Activated T-helper 2 cell treated with anti-CD3 and anti-CD28 coated beads, Interferon-gamma antibody, Interleukin-2, Interleukin-4, amounts not matched to agents 10 μg/mL and 5 μg/mL and 100 μg/mL, durations not matched to agents 14 hours and 24 hours and 36 hours (primary cell): ENCODE data around the gene PGPEP1. TPM values are rescaled to one million over a fixed set of nuclear protein-coding genes. Genes with fewer than 3 reads are reported as not detected.

Experiments used
- DNase-seq: peaks from one replicate; pipeline ENCODE4 v3.0.0; 2021; ENCODE audit warnings: low spot score
- H3K27ac Mint-ChIP-seq: one replicate; pipeline ENCODE4 v1.8.0; 2021; ENCODE audit warnings: mixed read lengths
- H3K27me3 Mint-ChIP-seq: one replicate; pipeline ENCODE4 v1.8.0; 2021; ENCODE audit warnings: low read depth, mixed read lengths
- H3K36me3 Mint-ChIP-seq: one replicate; pipeline ENCODE4 v1.8.0; 2021; ENCODE audit warnings: low read depth, mixed read lengths
- H3K4me1 Mint-ChIP-seq: one replicate; pipeline ENCODE4 v1.8.0; 2021; ENCODE audit warnings: low read depth, mixed read lengths
- H3K4me3 Mint-ChIP-seq: one replicate; pipeline ENCODE4 v1.8.0; 2021; ENCODE audit warnings: low read depth, mild to moderate bottlenecking, moderate library complexity, mixed read lengths
- H3K9me3 Mint-ChIP-seq: one replicate; pipeline ENCODE4 v1.8.0; 2021; ENCODE audit warnings: mixed read lengths
- intact Hi-C: fragments of 100-400 bp; cut with micrococcal nuclease; formaldehyde crosslinking; loops from one replicate; pipeline ENCODE4 v1.15.1; 2023
- total RNA-seq: library from RNA; stranded (reverse); gene quantifications from 2 replicates; pipeline ENCODE4 v1.2.3, GENCODE V29; 2022

Gene PGPEP1
- total RNA-seq, 1 donor from 2014 or later, result 29.4 TPM

DNA sequence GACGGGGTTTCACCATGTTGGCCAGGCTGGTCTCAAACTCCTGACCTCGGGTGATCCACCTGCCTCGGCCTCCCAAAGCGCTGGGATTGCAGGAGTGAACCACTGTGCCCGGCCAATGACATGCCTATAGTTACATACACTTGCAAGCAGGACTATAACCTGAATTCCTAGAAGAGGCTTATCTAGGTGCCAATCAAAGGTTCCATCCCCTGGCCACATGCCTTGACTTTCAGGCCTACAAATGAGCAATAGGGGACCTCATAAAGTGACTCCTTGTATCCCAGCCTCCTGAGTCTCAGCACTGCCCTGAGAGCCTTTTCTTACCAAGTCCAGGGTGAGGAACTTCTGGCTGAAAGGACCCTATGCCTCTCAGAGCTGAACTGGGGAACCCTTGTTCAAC is 13.6 kb upstream of the PGPEP1 start:
- intact Hi-C loops, result no loop called here
- no peaks in the 10 kb centered on the region for H3K27me3 Mint-ChIP-seq
- no peaks in the 10 kb centered on the region for H3K9me3 Mint-ChIP-seq
- no peak for DNase-seq
- no peak overlapping the region for H3K27ac Mint-ChIP-seq
- peaks cover 26% of the 10 kb centered on the region for H3K4me1 Mint-ChIP-seq
- H3K4me3 Mint-ChIP-seq, result no peak overlapping the region
- H3K36me3 Mint-ChIP-seq, result peaks cover 10% of the 10 kb centered on the region

DNA sequence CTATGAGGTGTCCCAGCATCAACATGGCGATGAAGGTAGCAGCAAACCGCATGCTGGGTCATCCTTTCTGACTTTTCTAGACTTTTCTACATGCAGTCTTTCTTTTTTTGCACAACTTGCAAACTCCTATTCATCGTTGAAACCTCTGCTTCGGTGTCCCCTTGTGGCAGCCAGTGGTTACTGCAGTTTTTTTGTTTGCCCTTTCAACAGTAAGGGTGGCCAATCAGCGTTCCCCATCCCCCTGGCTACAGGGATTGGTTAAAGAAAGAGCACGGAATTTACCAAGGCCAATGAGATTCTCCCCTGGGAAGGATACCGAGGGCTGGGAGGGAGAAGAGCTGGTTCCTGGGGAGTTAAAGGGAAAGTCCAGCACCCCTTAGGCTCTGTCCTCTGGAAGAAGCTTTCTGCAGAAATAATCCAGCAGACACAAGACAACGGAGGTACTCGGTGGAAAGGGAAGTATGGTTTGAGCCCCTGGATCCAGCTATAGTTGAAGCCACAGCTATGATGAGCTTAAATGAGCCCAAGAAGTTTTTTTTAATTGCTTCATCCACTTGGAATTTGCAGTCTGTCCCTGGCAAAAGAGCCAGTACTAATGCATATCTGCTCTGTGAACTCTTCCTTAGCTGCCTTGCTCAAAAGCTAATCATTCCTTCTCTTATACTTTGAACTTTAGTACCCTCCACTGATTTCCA is 11.9 kb upstream of the PGPEP1 start:
- Mint-ChIP-seq H3K4me3 (peak overlapping the region; percentile 63), H3K36me3 (no peaks in the 10 kb centered on the region)

DNA sequence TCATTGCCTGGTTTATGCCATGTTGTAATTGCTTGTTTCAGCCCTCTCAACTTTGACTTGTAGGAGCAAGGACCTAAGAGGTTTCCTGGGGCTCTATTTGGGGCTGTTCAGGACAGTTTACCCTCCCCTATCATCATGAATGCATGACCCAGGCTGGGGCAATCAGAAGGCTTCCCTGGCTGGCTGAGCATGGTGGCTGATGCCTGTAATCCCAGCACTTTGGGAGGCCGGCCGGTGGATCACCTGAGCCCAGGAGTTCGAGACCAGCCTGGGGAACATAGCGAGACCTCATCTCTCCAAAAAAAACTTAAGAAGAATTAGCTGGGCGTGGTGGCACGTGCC is 11.4 kb upstream of the PGPEP1 start:
- Mint-ChIP-seq H3K27ac (no peak overlapping the region), H3K27me3 (no peaks in the 10 kb centered on the region), H3K4me3 (peak overlapping the region; percentile 26), H3K4me1 (peaks cover 12% of the 10 kb centered on the region), H3K9me3 (no peaks in the 10 kb centered on the region), H3K36me3 (no peaks in the 10 kb centered on the region)
- intact Hi-C loops, result no loop called here
- no peak for DNase-seq

More for the DNA sequence above, 11.9 kb upstream of the PGPEP1 start:
- no peaks in the 10 kb centered on the region for H3K27me3 Mint-ChIP-seq
- H3K4me1 Mint-ChIP-seq, result peaks cover 17% of the 10 kb centered on the region
- no peak overlapping the region for H3K27ac Mint-ChIP-seq
- intact Hi-C loops, result loop anchor here (1.0 kb wide), 1 partner anchor 49 kb away; no protein-coding TSS in a partner anchor
- peak; percentile 86 for DNase-seq
- H3K9me3 Mint-ChIP-seq, result no peaks in the 10 kb centered on the region

DNA sequence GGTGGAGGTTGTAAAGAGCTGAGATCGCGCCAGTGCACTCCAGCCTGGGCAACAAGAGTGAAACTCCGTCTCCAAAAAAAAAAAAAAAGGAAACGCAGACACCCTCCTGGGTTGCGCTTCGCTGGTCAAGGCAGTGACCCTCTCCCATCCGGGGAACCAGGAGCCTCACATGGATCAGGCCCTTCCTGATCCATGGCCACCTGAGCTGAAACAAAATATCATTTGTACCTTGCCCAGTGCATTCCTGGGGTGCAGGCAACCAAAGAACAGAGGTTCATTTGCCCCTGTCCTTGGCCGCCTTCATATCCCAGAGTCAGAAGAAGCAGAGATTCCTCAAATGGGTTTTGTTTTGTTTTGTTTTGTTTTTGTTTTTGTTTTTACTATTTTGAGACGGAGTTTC is 9.5 kb upstream of the PGPEP1 start:
- H3K4me3 Mint-ChIP-seq, result no peak overlapping the region
- no peak overlapping the region for H3K27ac Mint-ChIP-seq
- no peak for DNase-seq
- no peaks in the 10 kb centered on the region for H3K27me3 Mint-ChIP-seq
- H3K9me3 Mint-ChIP-seq, result no peaks in the 10 kb centered on the region
- intact Hi-C loops, result no loop called here
- H3K36me3 Mint-ChIP-seq, result no peaks in the 10 kb centered on the region
- H3K4me1 Mint-ChIP-seq, result peaks cover 10% of the 10 kb centered on the region

DNA sequence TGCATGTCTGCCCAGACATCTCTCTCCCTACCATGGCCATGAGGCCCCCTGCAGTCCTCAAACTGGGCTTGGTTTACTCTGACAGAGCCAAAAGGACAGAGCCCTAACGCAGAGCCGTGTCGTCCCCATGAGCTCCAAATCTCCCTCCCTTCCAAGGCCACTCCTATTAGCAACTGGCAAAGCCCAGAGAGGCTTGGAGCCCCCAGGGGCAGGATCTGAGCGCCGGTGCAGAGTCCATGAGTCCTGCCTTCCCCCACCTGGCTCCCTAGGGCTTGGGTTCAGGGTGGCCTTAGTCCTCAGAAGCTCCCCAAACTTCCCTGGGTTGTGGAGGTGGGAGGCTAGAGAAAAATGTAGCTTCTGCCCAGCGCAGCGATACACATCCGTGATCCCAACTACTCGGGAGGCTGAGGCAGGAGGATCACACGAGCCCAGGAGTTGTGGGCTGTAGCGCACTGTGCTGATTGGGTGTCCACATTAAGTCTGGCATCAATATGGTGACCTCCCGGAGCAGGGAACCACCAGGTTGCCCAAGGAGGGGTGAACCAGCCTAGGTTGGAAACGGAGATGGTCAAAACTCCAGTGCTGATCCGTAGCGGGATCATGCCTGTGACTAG is 7.4 kb upstream of the PGPEP1 start:
- no peak for DNase-seq
- Mint-ChIP-seq H3K27me3 (no peaks in the 10 kb centered on the region), H3K4me3 (no peak overlapping the region), H3K36me3 (no peaks in the 10 kb centered on the region), H3K9me3 (no peaks in the 10 kb centered on the region), H3K27ac (no peak overlapping the region), H3K4me1 (peaks cover 10% of the 10 kb centered on the region)
- intact Hi-C loops, result no loop called here

DNA sequence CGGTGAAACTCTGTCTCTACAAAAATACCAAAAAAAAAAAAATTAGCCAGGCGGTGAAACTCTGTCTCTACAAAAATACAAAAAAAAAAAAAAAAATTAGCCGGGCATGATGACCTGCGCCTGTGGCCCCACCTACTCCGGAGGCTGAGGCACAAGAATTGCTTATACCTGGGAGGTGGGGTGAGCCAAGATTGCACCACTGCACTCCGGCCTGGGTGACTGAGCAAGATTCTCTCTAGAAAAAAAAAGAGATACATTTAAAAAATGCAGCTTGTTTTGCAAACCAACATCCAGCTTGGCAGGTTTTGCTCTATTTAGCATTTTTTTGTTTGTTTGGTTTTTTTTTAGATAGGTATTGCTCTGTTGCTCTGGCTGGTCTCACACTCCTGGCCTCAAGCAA is 6.7 kb upstream of the PGPEP1 start:
- H3K36me3 Mint-ChIP-seq, result no peaks in the 10 kb centered on the region
- no peaks in the 10 kb centered on the region for H3K9me3 Mint-ChIP-seq
- intact Hi-C loops, result no loop called here
- no peaks in the 10 kb centered on the region for H3K27me3 Mint-ChIP-seq
- no peak for DNase-seq
- peaks cover 7% of the 10 kb centered on the region for H3K4me1 Mint-ChIP-seq
- no peak overlapping the region for H3K4me3 Mint-ChIP-seq
- H3K27ac Mint-ChIP-seq, result no peak overlapping the region

DNA sequence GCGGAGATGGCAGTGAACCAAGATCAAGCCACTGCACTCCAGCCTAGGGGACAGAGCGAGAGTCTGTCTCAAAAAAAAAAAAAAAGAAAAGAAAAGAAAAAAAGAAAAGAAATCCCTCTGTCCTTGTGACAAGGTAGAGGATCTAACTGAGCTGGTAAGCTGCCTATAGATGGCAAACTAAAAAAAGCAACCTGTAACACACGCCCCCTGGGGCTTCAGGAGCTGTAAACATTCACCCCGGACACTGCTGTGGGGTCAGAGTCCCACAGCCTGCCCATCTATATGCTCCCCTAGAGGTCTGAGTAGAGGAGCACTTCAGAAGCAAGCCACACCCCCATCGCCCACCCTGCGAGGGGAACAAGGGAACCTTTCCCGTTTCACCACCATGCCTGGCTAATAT is 4.3 kb upstream of the PGPEP1 start:
- Mint-ChIP-seq H3K36me3 (no peaks in the 10 kb centered on the region), H3K9me3 (no peaks in the 10 kb centered on the region), H3K27ac (no peak overlapping the region)

DNA sequence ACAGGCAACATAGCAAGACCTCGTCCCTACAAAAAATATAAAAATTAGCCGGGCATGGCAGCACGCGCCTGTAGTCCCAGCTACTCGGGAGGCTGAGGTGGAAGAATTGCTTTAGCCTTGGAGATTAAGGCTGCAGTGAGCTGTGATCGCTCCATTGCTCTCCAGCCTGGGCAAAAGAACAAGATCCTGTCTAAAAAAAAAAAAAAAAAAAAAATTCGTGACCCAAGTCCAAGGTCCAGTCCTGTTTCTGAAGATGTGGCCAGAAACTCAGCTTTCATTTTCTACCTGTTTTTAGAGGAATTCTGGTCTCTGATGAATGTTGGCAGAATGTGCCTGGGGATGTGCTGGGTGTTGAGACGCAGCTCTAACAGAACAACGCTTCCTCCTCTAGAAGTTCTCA is 1.9 kb upstream of the PGPEP1 start:
- Mint-ChIP-seq H3K27me3 (no peaks in the 10 kb centered on the region), H3K4me3 (peak overlapping the region; percentile 64), H3K4me1 (peaks cover 6% of the 10 kb centered on the region), H3K27ac (no peak overlapping the region), H3K9me3 (no peaks in the 10 kb centered on the region), H3K36me3 (no peaks in the 10 kb centered on the region)
- DNase-seq, result no peak
- intact Hi-C loops, result no loop called here

More for the DNA sequence above, 4.3 kb upstream of the PGPEP1 start:
- intact Hi-C loops, result no loop called here
- H3K4me3 Mint-ChIP-seq, result no peak overlapping the region
- H3K27me3 Mint-ChIP-seq, result no peaks in the 10 kb centered on the region
- H3K4me1 Mint-ChIP-seq, result peaks cover 3% of the 10 kb centered on the region
- DNase-seq, result no peak

DNA sequence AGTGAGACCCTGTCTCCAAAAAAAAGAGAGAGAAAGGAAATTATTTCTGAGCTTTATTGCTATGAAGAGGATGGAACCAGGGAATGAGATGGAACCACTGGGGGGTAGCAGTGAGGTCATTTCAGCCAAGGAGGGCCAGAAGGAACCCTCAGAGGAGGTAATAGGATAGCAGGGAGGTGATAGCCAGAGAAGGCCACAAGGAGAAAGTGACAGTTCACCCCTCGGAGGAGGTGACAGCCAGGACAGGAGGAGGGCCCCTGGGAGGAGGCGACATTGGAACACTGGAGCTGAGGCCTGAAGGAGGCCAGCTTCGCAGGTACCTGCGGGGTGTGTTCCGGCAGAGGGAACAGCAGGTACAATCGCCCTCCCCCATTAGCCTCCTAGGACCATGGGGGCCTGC is 675 bp upstream of the PGPEP1 start:
- Mint-ChIP-seq H3K27me3 (no peaks in the 10 kb centered on the region), H3K4me1 (peaks cover 6% of the 10 kb centered on the region)
- DNase-seq, result no peak

DNA sequence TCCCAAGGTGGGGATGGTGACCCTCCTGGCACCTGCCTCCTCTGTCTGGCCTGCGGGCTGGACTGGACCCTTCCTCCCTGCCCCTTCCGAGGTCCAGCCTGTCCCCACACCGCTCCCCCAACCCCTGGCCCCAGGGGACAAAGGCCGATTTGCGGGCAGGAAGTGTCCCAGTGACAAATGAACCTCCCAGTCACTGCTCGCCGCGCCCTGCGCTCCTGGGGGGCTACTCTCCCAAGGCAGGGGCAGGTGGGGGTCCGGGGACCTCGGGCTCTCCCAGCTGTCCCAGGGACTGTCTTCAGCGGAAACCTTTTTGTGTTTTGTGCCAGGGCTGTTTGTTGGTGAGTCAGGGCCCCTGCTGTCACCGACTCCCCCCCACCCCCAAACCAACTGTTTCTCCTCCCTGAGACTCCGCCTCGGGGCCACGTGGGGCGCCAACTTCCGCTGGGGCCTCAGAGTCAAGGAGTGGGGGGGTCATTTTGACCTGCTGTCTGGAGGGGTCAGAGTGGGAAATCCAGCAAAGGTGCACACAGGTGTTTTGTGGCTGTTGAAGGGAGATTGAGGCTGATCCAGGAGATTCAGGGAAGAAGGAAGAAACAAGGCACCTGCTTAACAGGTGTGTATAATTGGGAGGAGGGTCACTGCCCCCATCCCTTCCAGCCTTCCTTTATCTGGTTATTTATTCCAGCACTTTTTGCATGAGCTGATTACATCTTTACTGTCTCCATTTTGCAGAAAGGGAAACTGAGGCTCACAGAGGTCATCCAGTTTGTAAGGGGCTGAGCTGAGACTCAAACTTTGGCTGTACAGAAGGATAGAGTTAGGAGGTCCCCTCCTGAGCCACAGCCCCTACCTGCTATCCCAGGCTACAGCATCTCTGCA is 831 bp downstream of the PGPEP1 start:
- peak; percentile 40 for DNase-seq
- H3K4me1 Mint-ChIP-seq, result peaks cover 6% of the 10 kb centered on the region
- H3K36me3 Mint-ChIP-seq, result peaks cover 17% of the 10 kb centered on the region
- H3K4me3 Mint-ChIP-seq, result peak overlapping the region; percentile 86
- intact Hi-C loops, result loop anchor here (2.0 kb wide), 1 partner anchor 36 kb away; no protein-coding TSS in a partner anchor
- H3K27ac Mint-ChIP-seq, result peak overlapping the region; percentile 89
- no peaks in the 10 kb centered on the region for H3K27me3 Mint-ChIP-seq
- no peaks in the 10 kb centered on the region for H3K9me3 Mint-ChIP-seq

More for the DNA sequence above, 675 bp upstream of the PGPEP1 start:
- H3K4me3 Mint-ChIP-seq, result peak overlapping the region; percentile 86
- intact Hi-C loops, result loop anchor here (2.0 kb wide), 1 partner anchor 35 kb away; no protein-coding TSS in a partner anchor
- H3K27ac Mint-ChIP-seq, result peak overlapping the region; percentile 59
- H3K9me3 Mint-ChIP-seq, result no peaks in the 10 kb centered on the region
- H3K36me3 Mint-ChIP-seq, result peaks cover 8% of the 10 kb centered on the region

DNA sequence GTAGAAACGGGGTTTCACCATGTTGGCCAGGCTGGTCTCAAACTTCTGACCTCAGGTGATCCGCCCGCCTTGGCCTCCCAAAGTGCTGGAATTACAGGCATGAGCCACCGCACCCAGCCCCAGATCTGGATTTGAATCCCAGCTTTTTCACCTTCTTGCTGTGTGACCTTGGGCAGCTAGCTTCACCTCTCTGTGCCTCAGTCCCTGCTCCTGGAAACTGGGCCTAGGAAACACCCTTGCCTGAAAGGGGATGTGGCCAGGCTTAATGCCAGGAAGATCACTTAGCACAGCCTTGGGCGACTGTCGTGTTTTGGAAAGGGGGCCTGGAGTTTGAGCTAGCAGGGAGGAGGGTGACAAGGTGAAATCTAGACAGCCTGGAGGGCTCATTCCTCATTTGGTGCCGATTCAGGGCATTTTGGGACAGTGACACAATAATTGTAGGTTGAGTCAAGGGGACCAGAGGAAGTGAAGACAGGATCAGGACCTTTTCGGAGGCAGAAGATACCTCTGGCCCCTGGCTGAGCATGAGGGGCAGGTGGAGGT is 1.8 kb downstream of the PGPEP1 start:
- DNase-seq, result no peak
- Mint-ChIP-seq H3K36me3 (peaks cover 19% of the 10 kb centered on the region), H3K9me3 (no peaks in the 10 kb centered on the region), H3K4me1 (peaks cover 6% of the 10 kb centered on the region), H3K27ac (no peak overlapping the region), H3K27me3 (no peaks in the 10 kb centered on the region), H3K4me3 (peak overlapping the region; percentile 33)
- intact Hi-C loops, result no loop called here

DNA sequence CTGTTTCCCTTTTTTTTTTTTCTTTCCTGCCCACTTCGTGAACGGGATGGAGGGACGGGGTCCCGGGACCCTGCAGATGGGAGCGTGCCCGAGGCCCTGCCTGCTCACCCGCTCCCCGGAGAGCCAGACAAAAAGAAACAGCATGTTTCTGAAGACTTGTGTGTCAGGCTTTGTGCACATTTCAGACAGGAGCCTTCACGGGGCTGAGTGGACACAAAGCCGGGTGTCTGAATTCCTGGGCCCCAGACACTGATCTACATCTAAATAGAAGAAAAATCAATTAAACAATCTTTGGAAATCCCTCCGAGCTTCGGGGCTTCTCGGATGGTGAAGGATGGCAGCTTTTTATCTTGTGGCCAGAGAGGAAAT is 4.2 kb downstream of the PGPEP1 start:
- H3K27ac Mint-ChIP-seq, result no peak overlapping the region
- peaks cover 5% of the 10 kb centered on the region for H3K4me1 Mint-ChIP-seq
- peaks cover 22% of the 10 kb centered on the region for H3K36me3 Mint-ChIP-seq
- H3K9me3 Mint-ChIP-seq, result no peaks in the 10 kb centered on the region
- H3K4me3 Mint-ChIP-seq, result no peak overlapping the region
- intact Hi-C loops, result no loop called here
- H3K27me3 Mint-ChIP-seq, result no peaks in the 10 kb centered on the region
- no peak for DNase-seq
